ENCODE results near the gene NUP210L. TPM values are rescaled to one million over a fixed set of nuclear protein-coding genes. Genes with fewer than 3 reads are reported as not detected.
"Not testable (repeated sequence)": the region's sequence is repeated elsewhere in the genome, so short reads cannot be mapped to it uniquely, and the experiment has no call there.

Gene NUP210L
- total RNA-seq, 1 donor from 2014 or later: not detected

DNA sequence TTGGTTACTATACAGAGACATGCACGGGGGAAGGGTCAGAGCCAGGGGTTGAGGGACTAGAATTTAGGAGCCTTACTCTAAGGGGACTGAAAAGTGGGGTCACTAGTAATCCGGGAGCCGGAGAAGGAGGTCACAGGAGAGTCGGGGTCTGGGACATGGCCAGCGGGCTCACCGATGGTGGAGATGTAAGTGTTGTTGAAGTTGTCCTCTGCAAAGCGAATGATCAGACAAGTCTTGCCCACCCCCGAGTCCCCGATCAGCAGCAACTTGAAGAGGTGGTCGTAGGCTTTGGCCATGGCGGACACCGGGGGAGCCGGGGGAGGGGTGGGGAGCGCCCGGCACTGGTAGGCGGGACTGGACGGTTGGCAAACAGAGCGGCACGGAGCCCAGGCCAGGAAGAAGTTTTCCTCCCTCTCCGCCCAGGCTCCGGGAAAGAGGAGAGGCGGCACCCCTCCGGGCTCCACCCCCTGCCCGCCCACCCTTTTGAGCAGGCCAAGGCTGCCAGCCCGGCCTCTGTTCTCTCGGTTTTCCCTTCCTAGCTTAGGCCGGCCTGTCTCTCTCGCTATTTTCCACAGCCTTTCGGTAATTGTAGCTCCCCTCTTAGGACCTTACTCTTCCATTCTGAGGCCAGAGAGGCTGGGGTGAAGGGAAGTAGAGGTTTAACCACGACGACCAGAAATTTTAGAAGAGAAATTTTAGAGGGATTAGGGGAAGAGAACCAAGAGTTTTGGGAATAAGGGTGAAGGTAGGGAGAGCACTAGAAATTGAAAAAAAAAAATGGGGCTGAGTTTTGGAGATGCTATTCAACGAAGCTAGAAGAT, 168.7 kb downstream of the NUP210L start, which contains the start of gene RAB13:
TSS of gene RAB13 (minus strand) at position 399 of the 821 bp plus-strand sequence. CDS start at position 296, 103 bp downstream.
- Histone ChIP-seq H3K4me1 (peaks cover 10% of the 10 kb centered on the region), H3K9me3 (ENCODE audit: low read depth) (no peaks in the 10 kb centered on the region), H3K36me3 (no peaks in the 10 kb centered on the region), H3K27ac (no peak within 1 kb of the TSS), H3K79me2 (ENCODE audit: low read depth) (peaks cover 14% of the 10 kb centered on the region), H4K20me1 (ENCODE audit: low read depth) (peaks cover 3% of the 10 kb centered on the region), H3K9ac (peak within 1 kb of the TSS; percentile 10), H3K4me3 (peak within 1 kb of the TSS; percentile 73), H3K27me3 (no peaks in the 10 kb centered on the region), H2AFZ (replicated peaks) (peak within 1 kb of the TSS; percentile 85), H3K4me2 (peak within 1 kb of the TSS; percentile 93), H3F3A (ENCODE audit: low read depth) (peaks cover 21% of the 10 kb centered on the region)
- no peak for TF ChIP-seq EZH2 (IDR thresholded peaks at IDR 0.05)
- TF ChIP-seq, protein P1, sequence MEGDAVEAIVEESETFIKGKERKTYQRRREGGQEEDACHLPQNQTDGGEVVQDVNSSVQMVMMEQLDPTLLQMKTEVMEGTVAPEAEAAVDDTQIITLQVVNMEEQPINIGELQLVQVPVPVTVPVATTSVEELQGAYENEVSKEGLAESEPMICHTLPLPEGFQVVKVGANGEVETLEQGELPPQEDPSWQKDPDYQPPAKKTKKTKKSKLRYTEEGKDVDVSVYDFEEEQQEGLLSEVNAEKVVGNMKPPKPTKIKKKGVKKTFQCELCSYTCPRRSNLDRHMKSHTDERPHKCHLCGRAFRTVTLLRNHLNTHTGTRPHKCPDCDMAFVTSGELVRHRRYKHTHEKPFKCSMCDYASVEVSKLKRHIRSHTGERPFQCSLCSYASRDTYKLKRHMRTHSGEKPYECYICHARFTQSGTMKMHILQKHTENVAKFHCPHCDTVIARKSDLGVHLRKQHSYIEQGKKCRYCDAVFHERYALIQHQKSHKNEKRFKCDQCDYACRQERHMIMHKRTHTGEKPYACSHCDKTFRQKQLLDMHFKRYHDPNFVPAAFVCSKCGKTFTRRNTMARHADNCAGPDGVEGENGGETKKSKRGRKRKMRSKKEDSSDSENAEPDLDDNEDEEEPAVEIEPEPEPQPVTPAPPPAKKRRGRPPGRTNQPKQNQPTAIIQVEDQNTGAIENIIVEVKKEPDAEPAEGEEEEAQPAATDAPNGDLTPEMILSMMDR (IDR thresholded peaks at IDR 0.05): no peak
- no peak for TF ChIP-seq EZH2phosphoT487 (IDR thresholded peaks at IDR 0.05)
- peak within 1 kb of the TSS; percentile 95 for H3K4me3 Mint-ChIP-seq
- peak; percentile 92 for DNase-seq (ENCODE audit: low spot score)
- no peaks in the 10 kb centered on the region for H3K9me3 Mint-ChIP-seq
- peaks cover 7% of the 10 kb centered on the region for H3K27me3 Mint-ChIP-seq (ENCODE audit: insufficient read depth, low read depth)
- H3K4me1 Mint-ChIP-seq: peaks cover 21% of the 10 kb centered on the region
- H3K27ac Mint-ChIP-seq: peak within 1 kb of the TSS; percentile 94
- H3K36me3 Mint-ChIP-seq: peaks cover 13% of the 10 kb centered on the region

DNA sequence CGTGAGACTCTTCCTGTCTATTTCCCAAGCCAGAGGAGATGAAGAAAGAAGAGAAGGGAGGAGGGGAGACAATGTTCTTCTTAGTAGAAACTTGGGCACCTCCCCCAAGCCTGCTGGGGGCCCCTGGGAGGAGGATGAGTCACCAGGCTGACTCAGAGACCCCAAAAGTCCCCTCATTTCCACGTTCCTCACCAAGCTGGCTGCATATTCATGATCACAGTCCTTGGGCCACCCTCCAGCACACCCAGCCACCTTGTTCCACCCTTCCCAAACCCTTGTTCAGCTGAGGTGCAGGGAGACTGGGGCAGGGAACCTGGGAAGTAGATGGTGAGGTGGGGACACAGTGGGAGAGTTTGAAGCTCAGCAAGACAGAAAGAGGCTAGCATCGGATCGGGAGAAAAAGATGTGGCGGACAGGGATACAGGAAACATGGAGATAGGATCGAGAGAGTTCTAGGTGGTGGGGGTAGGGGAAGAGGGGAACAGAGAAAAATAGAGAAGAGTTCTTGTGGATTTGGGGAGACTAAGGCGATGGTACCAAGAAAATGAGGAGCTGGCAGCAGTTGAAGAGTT, 169.4 kb downstream of the NUP210L start:
- peaks cover 9% of the 10 kb centered on the region for H3K36me3 Mint-ChIP-seq
- Histone ChIP-seq H3F3A (ENCODE audit: low read depth) (peaks cover 20% of the 10 kb centered on the region), H3K27me3 (no peaks in the 10 kb centered on the region), H3K4me3 (peak overlapping the region; percentile 73), H2AFZ (replicated peaks) (peak overlapping the region; percentile 85), H3K36me3 (no peaks in the 10 kb centered on the region), H3K4me1 (peaks cover 10% of the 10 kb centered on the region), H3K9me3 (ENCODE audit: low read depth) (no peaks in the 10 kb centered on the region), H4K20me1 (ENCODE audit: low read depth) (no peaks in the 10 kb centered on the region), H3K79me2 (ENCODE audit: low read depth) (peaks cover 9% of the 10 kb centered on the region), H3K27ac (no peak overlapping the region), H3K4me2 (peak overlapping the region; percentile 93), H3K9ac (peak overlapping the region; percentile 10)
- TF ChIP-seq, protein P1 (IDR thresholded peaks at IDR 0.05): no peak
- TF ChIP-seq EZH2 (IDR thresholded peaks at IDR 0.05): no peak
- no peak for TF ChIP-seq EZH2phosphoT487 (IDR thresholded peaks at IDR 0.05)
- no peak for DNase-seq (ENCODE audit: low spot score)
- no peaks in the 10 kb centered on the region for H3K9me3 Mint-ChIP-seq
- H3K27me3 Mint-ChIP-seq (ENCODE audit: insufficient read depth, low read depth): peaks cover 4% of the 10 kb centered on the region
- peak overlapping the region; percentile 95 for H3K4me3 Mint-ChIP-seq
- peaks cover 16% of the 10 kb centered on the region for H3K4me1 Mint-ChIP-seq
- peak overlapping the region; percentile 43 for H3K27ac Mint-ChIP-seq

GRCh38 chr1:153984123-153984894, 170.6 kb downstream of the NUP210L start:
- Histone ChIP-seq H2AFZ (replicated peaks) (no peak overlapping the region), H3K27ac (no peak overlapping the region)
- peaks cover 9% of the 10 kb centered on the region for H3K36me3 Mint-ChIP-seq

DNA sequence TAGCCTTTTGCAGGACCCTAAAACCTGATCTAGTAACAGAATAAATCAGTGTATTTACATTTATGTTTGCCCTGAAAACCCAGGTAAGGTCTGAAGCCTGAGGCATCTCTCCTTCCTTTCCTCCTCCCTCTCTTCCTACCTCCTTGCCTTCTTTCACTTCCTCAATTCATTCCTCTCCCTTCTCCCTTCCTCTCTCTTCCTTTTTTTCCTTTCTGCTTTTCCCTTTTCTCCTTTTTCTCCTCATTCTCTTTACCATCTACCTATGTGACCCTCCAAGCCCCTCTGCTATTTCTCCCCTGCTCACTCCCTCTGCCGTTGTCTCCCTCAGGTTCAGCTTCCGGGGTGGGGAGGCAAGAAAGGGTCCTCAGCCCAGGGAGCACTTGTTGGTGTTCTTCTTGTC, 173.1 kb downstream of the NUP210L start:
- not testable (repeated sequence) for H3K27me3 ChIP-seq; H3K27ac ChIP-seq; H3K9me3 Mint-ChIP-seq; H3K4me1 ChIP-seq; H3K4me2 ChIP-seq; H3K4me3 Mint-ChIP-seq; H3K27me3 Mint-ChIP-seq (ENCODE audit: insufficient read depth, low read depth); H3K27ac Mint-ChIP-seq; H3K9ac ChIP-seq; H2AFZ ChIP-seq (replicated peaks); H4K20me1 ChIP-seq (ENCODE audit: low read depth); H3K9me3 ChIP-seq (ENCODE audit: low read depth); H3K36me3 Mint-ChIP-seq; H3K4me3 ChIP-seq; H3K36me3 ChIP-seq; DNase-seq (ENCODE audit: low spot score)
- peaks cover 23% of the 10 kb centered on the region for H3K4me1 Mint-ChIP-seq
- Histone ChIP-seq H3F3A (ENCODE audit: low read depth) (peaks cover 35% of the 10 kb centered on the region), H3K79me2 (ENCODE audit: low read depth) (peaks cover 16% of the 10 kb centered on the region)

More at GRCh38 chr1:153984123-153984894, 170.6 kb downstream of the NUP210L start:
- H3K27me3 ChIP-seq: no peaks in the 10 kb centered on the region
- H3K9ac ChIP-seq: no peak overlapping the region
- peaks cover 10% of the 10 kb centered on the region for H3K4me1 ChIP-seq
- H3K4me2 ChIP-seq: peak overlapping the region; percentile 93
- H3K4me3 ChIP-seq: peak overlapping the region; percentile 73
- H3K4me3 Mint-ChIP-seq: peak overlapping the region; percentile 95
- peaks cover 9% of the 10 kb centered on the region for H3K79me2 ChIP-seq (ENCODE audit: low read depth)
- peaks cover 15% of the 10 kb centered on the region for H3K4me1 Mint-ChIP-seq
- H4K20me1 ChIP-seq (ENCODE audit: low read depth): no peaks in the 10 kb centered on the region
- TF ChIP-seq, protein P1 (IDR thresholded peaks at IDR 0.05): no peak
- no peak for TF ChIP-seq EZH2 (IDR thresholded peaks at IDR 0.05)
- no peak for TF ChIP-seq EZH2phosphoT487 (IDR thresholded peaks at IDR 0.05)
- H3K27me3 Mint-ChIP-seq (ENCODE audit: insufficient read depth, low read depth): peaks cover 4% of the 10 kb centered on the region
- DNase-seq (ENCODE audit: low spot score): no peak
- H3F3A ChIP-seq (ENCODE audit: low read depth): peaks cover 21% of the 10 kb centered on the region
- no peak overlapping the region for H3K27ac Mint-ChIP-seq
- H3K9me3 ChIP-seq (ENCODE audit: low read depth): no peaks in the 10 kb centered on the region
- no peaks in the 10 kb centered on the region for H3K36me3 ChIP-seq
- H3K9me3 Mint-ChIP-seq: no peaks in the 10 kb centered on the region

GRCh38 chr1:153979091-153979490, 175.8 kb downstream of the NUP210L start:
- Histone ChIP-seq H3K4me2 (peak overlapping the region; percentile 84), H3K4me3 (peak overlapping the region; percentile 88), H3K79me2 (ENCODE audit: low read depth) (peaks cover 20% of the 10 kb centered on the region), H3F3A (ENCODE audit: low read depth) (peaks cover 35% of the 10 kb centered on the region)
- not testable (repeated sequence) for H3K9me3 ChIP-seq (ENCODE audit: low read depth); H3K9me3 Mint-ChIP-seq; DNase-seq (ENCODE audit: low spot score); H3K4me1 ChIP-seq; H4K20me1 ChIP-seq (ENCODE audit: low read depth); H3K27ac ChIP-seq; H2AFZ ChIP-seq (replicated peaks); H3K27ac Mint-ChIP-seq; H3K36me3 ChIP-seq; H3K9ac ChIP-seq; H3K27me3 ChIP-seq
- peak overlapping the region; percentile 99 for H3K4me3 Mint-ChIP-seq
- peaks cover 20% of the 10 kb centered on the region for H3K36me3 Mint-ChIP-seq
- H3K4me1 Mint-ChIP-seq: peaks cover 25% of the 10 kb centered on the region
- H3K27me3 Mint-ChIP-seq (ENCODE audit: insufficient read depth, low read depth): peaks cover 13% of the 10 kb centered on the region
